ENCODE results near the gene ANG. TPM values are rescaled to one million over a fixed set of nuclear protein-coding genes. Genes with fewer than 3 reads are reported as not detected.

Gene ANG
- polyA plus RNA-seq, 1 of the 3 experiments (the other 2 are of a cell fraction), result 3.6 TPM

GRCh38 chr14:20743556-20743955 lies 55.0 kb downstream of the ANG start:
- Histone ChIP-seq H3K27ac (ENCODE audit: low read depth in 2 of 2, low read length in 1 of 2) (no peak overlapping the region), H3K4me2 (no peak overlapping the region), H3K4me3 (ENCODE audit: low read depth in 2 of 2, low read length in 1 of 2) (no peak overlapping the region), H4K20me1 (ENCODE audit: insufficient read depth) (no peaks in the 10 kb centered on the region), H3K9me2 (no peaks in the 10 kb centered on the region), H3K4me1 (ENCODE audit: control insufficient read depth in 1 of 2, insufficient read depth in 2 of 2, low read depth in 1 of 2, low read length in 1 of 2) (no peaks in the 10 kb centered on the region), H2AFZ (ENCODE audit: low read depth) (no peak overlapping the region), H3K36me3 (replicated peaks in 1 of 2; ENCODE audit: control insufficient read depth in 1 of 2, insufficient read depth in 2 of 2, low read length in 1 of 2) (no peaks in the 10 kb centered on the region), H3K27me3 (ENCODE audit: insufficient read depth) (no peaks in the 10 kb centered on the region; the same call in 1 of the 2 replicates), H3F3A (replicated peaks; ENCODE audit: insufficient read depth) (no peaks in the 10 kb centered on the region), H3K9ac (no peak overlapping the region), H3K9me3 (no peaks in the 10 kb centered on the region), H3K79me2 (ENCODE audit: insufficient read depth) (no peaks in the 10 kb centered on the region)
- POLR2A ChIA-PET, result no interaction called here
- no peak for DNase-seq
- CTCF ChIA-PET, result interaction anchor here (1.1 kb wide), 1 partner anchor 12 kb away, joined by 3 read pairs; no protein-coding TSS in a partner anchor
- TF ChIP-seq USF1 (IDR thresholded peaks at IDR 0.05; ENCODE audit: borderline replicate concordance, low read depth), result no peak
- TF ChIP-seq TAF1 (IDR thresholded peaks at IDR 0.05; ENCODE audit: borderline replicate concordance, low read depth, low read length), result no peak
- no peak for TF ChIP-seq USF2 (IDR thresholded peaks at IDR 0.05; ENCODE audit: borderline replicate concordance, low read depth, low read length)
- TF ChIP-seq MXI1 (IDR thresholded peaks at IDR 0.05; ENCODE audit: low read depth, low read length), result no peak
- WGBS (ENCODE audit: low lambda C conversion rate), result 6% methylated on average over 2 of the region's 2 CpGs

Small RNA genes lying within 50 kb of the gene (small RNA-seq; reads per million reads assigned to genes)
- 0 reads per million in 7 experiments for gene RF00019

Other genes with a start within 250 kb of the ANG start
- 32.9 and 38.7 TPM in 2 replicates for gene OSGEP, start 234.0 kb upstream of the ANG start, polyA plus RNA-seq (2012; rRNA removed)
- gene APEX1, start 233.5 kb upstream of the ANG start, polyA plus RNA-seq (2012; rRNA removed), result 279 and 291 TPM in 2 replicates
- 30.7 and 38.9 TPM in 2 replicates for gene PIP4P1, start 227.3 kb upstream of the ANG start, polyA plus RNA-seq (2012; rRNA removed)
- gene PNP, start 219.4 kb upstream of the ANG start, polyA plus RNA-seq (2012; rRNA removed), result 29.8 and 38.2 TPM in 2 replicates
- gene RNASE10, start 183.2 kb upstream of the ANG start, polyA plus RNA-seq (2012; rRNA removed), result not detected in 2 replicates
- gene RNASE9, start 127.7 kb upstream of the ANG start, polyA plus RNA-seq (2012; rRNA removed), result not detected in 2 replicates
- not detected in 2 replicates for gene RNASE11, start 100.8 kb upstream of the ANG start, polyA plus RNA-seq (2012; rRNA removed)
- gene RNASE12, start 97.4 kb upstream of the ANG start, polyA plus RNA-seq (2012; rRNA removed), result not detected in 2 replicates
- gene OR6S1, start 47.1 kb upstream of the ANG start, polyA plus RNA-seq (2012; rRNA removed), result not detected in 2 replicates
- 11.6 and 12.4 TPM in 2 replicates for gene RNASE4, start 4.2 kb upstream of the ANG start, polyA plus RNA-seq (2012; rRNA removed)
- not detected in 2 replicates for gene EDDM3A, start 57.1 kb downstream of the ANG start, polyA plus RNA-seq (2012; rRNA removed)
- gene EDDM3B, start 79.6 kb downstream of the ANG start, polyA plus RNA-seq (2012; rRNA removed), result not detected in 2 replicates
- gene RNASE6, start 92.5 kb downstream of the ANG start, polyA plus RNA-seq (2012; rRNA removed), result not detected in 2 replicates
- not detected in 2 replicates for gene RNASE1, start 114.1 kb downstream of the ANG start, polyA plus RNA-seq (2012; rRNA removed)
- not detected in 2 replicates for gene RNASE3, start 202.6 kb downstream of the ANG start, polyA plus RNA-seq (2012; rRNA removed)

Data from SK-N-SH (cell line).